ENCODE data around the gene FAF1.

The FAF1 gene

DNA sequence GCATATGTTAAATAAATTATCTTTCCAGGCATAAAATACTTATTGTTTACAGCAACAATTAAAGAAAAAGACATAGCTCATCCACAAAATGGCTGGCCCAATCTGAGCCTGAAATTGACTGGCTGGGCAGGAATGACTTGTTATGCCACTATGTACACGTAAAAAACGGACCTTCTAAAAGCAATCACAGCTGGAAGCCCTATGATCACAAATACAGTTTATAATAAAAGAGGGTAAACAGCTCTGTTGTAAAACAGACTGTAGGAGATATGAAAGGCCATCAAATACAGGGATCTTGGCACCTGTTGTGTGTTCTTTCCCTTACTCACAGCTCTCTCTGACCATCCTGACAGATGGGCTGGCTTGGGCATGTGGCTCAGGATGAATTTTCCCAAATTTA, 466.4 kb downstream of the FAF1 start:
- no peak for DNase-seq (ENCODE audit: low read depth)
- no peak overlapping the region for H3K4me3 ChIP-seq (ENCODE audit: low read depth, low read length)
- TF ChIP-seq POLR2A (IDR thresholded peaks at IDR 0.05; ENCODE audit: extremely low read depth, insufficient read length) (no peak), MYC (IDR thresholded peaks at IDR 0.05; ENCODE audit: low read depth, low read length) (no peak)
- TF ChIP-seq, protein P1, sequence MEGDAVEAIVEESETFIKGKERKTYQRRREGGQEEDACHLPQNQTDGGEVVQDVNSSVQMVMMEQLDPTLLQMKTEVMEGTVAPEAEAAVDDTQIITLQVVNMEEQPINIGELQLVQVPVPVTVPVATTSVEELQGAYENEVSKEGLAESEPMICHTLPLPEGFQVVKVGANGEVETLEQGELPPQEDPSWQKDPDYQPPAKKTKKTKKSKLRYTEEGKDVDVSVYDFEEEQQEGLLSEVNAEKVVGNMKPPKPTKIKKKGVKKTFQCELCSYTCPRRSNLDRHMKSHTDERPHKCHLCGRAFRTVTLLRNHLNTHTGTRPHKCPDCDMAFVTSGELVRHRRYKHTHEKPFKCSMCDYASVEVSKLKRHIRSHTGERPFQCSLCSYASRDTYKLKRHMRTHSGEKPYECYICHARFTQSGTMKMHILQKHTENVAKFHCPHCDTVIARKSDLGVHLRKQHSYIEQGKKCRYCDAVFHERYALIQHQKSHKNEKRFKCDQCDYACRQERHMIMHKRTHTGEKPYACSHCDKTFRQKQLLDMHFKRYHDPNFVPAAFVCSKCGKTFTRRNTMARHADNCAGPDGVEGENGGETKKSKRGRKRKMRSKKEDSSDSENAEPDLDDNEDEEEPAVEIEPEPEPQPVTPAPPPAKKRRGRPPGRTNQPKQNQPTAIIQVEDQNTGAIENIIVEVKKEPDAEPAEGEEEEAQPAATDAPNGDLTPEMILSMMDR (IDR thresholded peaks at IDR 0.05; ENCODE audit: low read depth, low read length), result no peak
- TF ChIP-seq, protein P2, sequence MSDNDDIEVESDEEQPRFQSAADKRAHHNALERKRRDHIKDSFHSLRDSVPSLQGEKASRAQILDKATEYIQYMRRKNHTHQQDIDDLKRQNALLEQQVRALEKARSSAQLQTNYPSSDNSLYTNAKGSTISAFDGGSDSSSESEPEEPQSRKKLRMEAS (IDR thresholded peaks at IDR 0.05; ENCODE audit: low read depth, low read length), result no peak

DNA sequence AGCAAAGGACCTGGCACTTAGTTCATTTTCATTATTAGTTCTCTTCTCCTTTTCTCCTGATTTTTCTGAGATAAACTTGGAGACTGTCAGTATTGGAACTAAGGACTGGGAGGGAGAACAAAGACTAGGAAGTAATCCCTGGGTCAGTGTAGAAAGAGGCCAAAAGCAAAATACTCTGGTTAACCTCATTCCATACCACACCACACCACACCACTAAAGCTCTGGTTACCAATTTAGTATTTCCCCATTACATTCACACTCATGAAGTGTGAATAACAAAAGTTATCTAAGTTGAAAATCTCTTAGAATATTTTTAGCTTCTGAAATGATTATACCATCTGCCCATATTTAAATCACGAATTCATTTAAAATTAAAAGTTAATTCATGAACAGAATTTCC, 467.9 kb downstream of the FAF1 start:
- no peak overlapping the region for H3K4me3 ChIP-seq (ENCODE audit: low read depth, low read length)
- DNase-seq (ENCODE audit: low read depth), result no peak
- TF ChIP-seq, protein P2 (IDR thresholded peaks at IDR 0.05; ENCODE audit: low read depth, low read length), result no peak
- no peak for TF ChIP-seq MYC (IDR thresholded peaks at IDR 0.05; ENCODE audit: low read depth, low read length)
- TF ChIP-seq, protein P1 (IDR thresholded peaks at IDR 0.05; ENCODE audit: low read depth, low read length), result no peak
- TF ChIP-seq POLR2A (IDR thresholded peaks at IDR 0.05; ENCODE audit: extremely low read depth, insufficient read length), result no peak

DNA sequence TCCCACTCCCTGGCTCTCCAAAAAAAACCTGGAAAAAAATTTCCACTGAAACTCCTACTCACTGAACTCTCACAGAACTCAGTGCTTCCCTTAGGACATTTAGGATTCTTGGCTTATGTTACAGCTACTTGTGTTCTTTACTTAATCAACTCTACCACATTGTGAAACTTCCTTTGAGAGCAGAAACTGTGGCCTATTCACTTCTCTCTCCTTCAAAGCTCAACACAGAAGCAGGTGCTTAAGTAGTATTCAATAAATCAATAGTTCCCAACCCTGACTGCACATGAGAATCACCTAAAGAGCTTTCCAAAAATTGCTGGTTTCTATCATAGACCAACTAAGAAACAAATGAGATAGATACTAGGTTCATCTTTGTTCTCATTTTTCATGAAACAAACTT, 468.9 kb downstream of the FAF1 start:
- no peak for DNase-seq (ENCODE audit: low read depth)
- TF ChIP-seq, protein P1 (IDR thresholded peaks at IDR 0.05; ENCODE audit: low read depth, low read length), result no peak
- TF ChIP-seq MYC (IDR thresholded peaks at IDR 0.05; ENCODE audit: low read depth, low read length), result no peak
- TF ChIP-seq, protein P2 (IDR thresholded peaks at IDR 0.05; ENCODE audit: low read depth, low read length), result no peak
- TF ChIP-seq POLR2A (IDR thresholded peaks at IDR 0.05; ENCODE audit: extremely low read depth, insufficient read length), result no peak
- H3K4me3 ChIP-seq (ENCODE audit: low read depth, low read length), result no peak overlapping the region

DNA sequence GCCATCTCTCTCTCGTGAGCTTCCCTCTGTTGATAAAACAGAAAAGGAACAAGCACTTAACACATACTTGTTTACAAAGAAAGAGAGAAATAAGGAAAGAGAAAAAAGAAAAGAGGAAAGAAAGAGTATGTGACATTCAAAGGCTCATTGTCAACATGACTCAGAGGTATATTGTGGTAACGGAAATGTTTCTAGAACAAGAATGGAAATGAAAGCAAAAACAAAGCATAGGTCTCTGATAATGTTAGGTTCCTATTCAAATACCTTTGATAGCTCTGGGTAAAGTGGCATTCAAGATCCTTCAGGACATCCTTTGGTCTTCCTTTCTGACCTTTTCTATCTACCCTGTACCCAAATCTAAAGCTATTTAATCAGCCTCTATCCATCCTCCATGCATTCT, 469.4 kb downstream of the FAF1 start:
- DNase-seq (ENCODE audit: low read depth), result no peak
- TF ChIP-seq MYC (IDR thresholded peaks at IDR 0.05; ENCODE audit: low read depth, low read length) (no peak), POLR2A (IDR thresholded peaks at IDR 0.05; ENCODE audit: extremely low read depth, insufficient read length) (no peak)
- TF ChIP-seq, protein P2 (IDR thresholded peaks at IDR 0.05; ENCODE audit: low read depth, low read length), result no peak
- TF ChIP-seq, protein P1 (IDR thresholded peaks at IDR 0.05; ENCODE audit: low read depth, low read length), result no peak
- H3K4me3 ChIP-seq (ENCODE audit: low read depth, low read length), result no peak overlapping the region

DNA sequence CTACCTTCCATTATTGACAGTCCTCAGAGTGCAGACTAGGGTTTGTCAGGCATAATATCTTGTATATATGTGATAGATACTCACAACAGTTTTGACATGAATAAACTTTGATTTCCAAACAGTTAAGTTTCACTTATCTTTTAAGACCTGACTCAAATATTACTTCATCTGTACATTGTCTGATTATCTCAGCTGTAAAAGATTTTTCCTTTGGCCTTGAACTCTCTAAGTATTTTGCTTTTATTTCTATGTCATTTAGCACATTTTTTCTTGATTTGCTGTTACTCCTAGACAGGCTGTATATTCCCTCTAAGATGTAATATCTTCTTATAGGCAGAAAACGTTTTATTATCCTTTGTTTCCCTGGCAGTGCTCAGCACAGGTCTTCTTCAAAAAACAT, 471.2 kb downstream of the FAF1 start:
- H3K4me3 ChIP-seq (ENCODE audit: low read depth, low read length), result no peak overlapping the region
- no peak for TF ChIP-seq MYC (IDR thresholded peaks at IDR 0.05; ENCODE audit: low read depth, low read length)
- TF ChIP-seq, protein P1 (IDR thresholded peaks at IDR 0.05; ENCODE audit: low read depth, low read length), result no peak
- TF ChIP-seq POLR2A (IDR thresholded peaks at IDR 0.05; ENCODE audit: extremely low read depth, insufficient read length), result no peak
- TF ChIP-seq, protein P2 (IDR thresholded peaks at IDR 0.05; ENCODE audit: low read depth, low read length), result no peak
- no peak for DNase-seq (ENCODE audit: low read depth)

DNA sequence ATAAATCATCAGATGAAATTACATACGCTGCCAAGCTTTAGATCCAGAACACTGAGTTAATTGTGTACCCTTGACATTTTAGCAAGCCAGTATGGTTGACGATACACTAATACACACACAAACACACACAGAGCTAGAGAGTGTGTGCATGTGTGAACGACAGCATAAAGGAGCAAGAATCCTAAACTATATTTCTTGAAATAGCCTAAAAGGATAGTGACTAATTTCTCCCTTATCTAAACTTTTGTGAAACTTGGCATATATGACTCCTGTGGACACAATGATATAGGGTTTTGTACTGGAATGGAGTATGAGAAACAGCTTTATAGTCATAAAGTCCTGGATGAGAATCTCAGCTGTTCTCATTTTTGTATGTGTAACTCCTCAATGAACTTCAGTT, 471.7 kb downstream of the FAF1 start:
- no peak overlapping the region for H3K4me3 ChIP-seq (ENCODE audit: low read depth, low read length)
- no peak for DNase-seq (ENCODE audit: low read depth)
- TF ChIP-seq MYC (IDR thresholded peaks at IDR 0.05; ENCODE audit: low read depth, low read length) (no peak), POLR2A (IDR thresholded peaks at IDR 0.05; ENCODE audit: extremely low read depth, insufficient read length) (no peak)
- TF ChIP-seq, protein P1 (IDR thresholded peaks at IDR 0.05; ENCODE audit: low read depth, low read length), result no peak
- TF ChIP-seq, protein P2 (IDR thresholded peaks at IDR 0.05; ENCODE audit: low read depth, low read length), result no peak
